ENCODE results near the gene ODR4. TPM values are rescaled to one million over a fixed set of nuclear protein-coding genes. Genes with fewer than 3 reads are reported as not detected.
A peak's percentile ranks its signal among the peaks of the same experiment; 100 is the strongest.

Gene ODR4
- total RNA-seq, 2 experiments from 2014 or later, result 21.3 to 24.5 TPM

DNA sequence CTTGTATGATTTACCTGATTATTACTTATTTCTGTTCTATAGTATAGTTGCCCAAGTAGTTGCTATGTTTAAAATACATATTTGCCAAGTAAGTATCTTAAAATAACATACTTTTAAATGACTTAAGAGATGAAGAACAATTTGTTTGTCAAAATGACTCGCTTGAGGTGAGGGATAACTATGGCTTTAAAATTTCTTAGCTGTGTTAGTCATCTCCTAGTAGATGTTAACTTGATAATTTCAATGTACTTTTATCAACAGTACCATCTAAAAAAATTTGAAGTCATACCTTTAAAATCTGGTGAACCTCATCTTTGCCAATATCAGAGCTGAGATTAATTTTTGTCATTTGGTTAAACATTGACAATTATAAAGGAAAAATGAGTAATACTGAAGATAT lies 37.7 kb downstream of the ODR4 start:
- ATAC-seq (ENCODE audit: poor library complexity) (no peak), DNase-seq (no peak)
- Mint-ChIP-seq H3K27me3 (no peaks in the 10 kb centered on the region), H3K4me3 (no peak overlapping the region), H3K9me3 (no peaks in the 10 kb centered on the region), H3K4me1 (ENCODE audit: low read depth) (no peaks in the 10 kb centered on the region), H3K36me3 (ENCODE audit: low read depth) (peaks cover 42% of the 10 kb centered on the region), H3K27ac (no peak overlapping the region)
- no peaks in the 10 kb centered on the region for H3K4me1 ChIP-seq (ENCODE audit: insufficient read depth, low read length)
- ChIA-PET POLR2A (no interaction called here), CTCF (no interaction called here)
- no peaks in the 10 kb centered on the region for H3K27me3 ChIP-seq (ENCODE audit: control insufficient read depth in 1 of 2, insufficient read depth in 2 of 2, low read length in 2 of 2)
- no peak overlapping the region for H3K27ac ChIP-seq (ENCODE audit: low read depth in 1 of 2, low read length in 2 of 2)
- H3K36me3 ChIP-seq (ENCODE audit: insufficient read depth, low read length), result peaks cover 24% of the 10 kb centered on the region
- intact Hi-C loops (cut with DNase I, micrococcal nuclease), result no loop called here
- TF ChIP-seq, protein P1, sequence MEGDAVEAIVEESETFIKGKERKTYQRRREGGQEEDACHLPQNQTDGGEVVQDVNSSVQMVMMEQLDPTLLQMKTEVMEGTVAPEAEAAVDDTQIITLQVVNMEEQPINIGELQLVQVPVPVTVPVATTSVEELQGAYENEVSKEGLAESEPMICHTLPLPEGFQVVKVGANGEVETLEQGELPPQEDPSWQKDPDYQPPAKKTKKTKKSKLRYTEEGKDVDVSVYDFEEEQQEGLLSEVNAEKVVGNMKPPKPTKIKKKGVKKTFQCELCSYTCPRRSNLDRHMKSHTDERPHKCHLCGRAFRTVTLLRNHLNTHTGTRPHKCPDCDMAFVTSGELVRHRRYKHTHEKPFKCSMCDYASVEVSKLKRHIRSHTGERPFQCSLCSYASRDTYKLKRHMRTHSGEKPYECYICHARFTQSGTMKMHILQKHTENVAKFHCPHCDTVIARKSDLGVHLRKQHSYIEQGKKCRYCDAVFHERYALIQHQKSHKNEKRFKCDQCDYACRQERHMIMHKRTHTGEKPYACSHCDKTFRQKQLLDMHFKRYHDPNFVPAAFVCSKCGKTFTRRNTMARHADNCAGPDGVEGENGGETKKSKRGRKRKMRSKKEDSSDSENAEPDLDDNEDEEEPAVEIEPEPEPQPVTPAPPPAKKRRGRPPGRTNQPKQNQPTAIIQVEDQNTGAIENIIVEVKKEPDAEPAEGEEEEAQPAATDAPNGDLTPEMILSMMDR (IDR thresholded peaks at IDR 0.05), result no peak
- no peaks in the 10 kb centered on the region for H3K9me3 ChIP-seq (ENCODE audit: control insufficient read depth in 1 of 2, insufficient read depth in 1 of 2, low read length in 2 of 2)
- H3K4me3 ChIP-seq (ENCODE audit: low read length), result no peak overlapping the region

DNA sequence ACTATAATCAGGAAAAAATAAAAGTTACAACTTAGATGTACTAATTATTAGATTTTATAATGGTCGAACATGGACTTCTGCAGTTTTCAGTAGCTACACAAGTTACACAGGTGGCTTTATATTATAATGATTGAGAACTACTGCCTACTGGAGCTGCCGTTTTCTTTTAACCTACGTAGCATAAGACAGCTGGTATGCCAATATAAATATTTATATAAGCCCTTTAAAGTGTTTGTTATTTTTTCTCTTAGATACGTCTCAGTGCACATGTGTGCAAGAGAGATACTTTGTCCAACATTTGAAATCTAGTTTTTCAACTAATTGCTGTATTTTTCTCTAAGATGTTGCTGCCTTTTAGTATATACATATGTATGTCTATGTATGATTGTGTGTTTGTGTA lies 42.9 kb downstream of the ODR4 start:
- Mint-ChIP-seq H3K27ac (no peak overlapping the region), H3K4me3 (no peak overlapping the region), H3K36me3 (ENCODE audit: low read depth) (peaks cover 35% of the 10 kb centered on the region), H3K27me3 (no peaks in the 10 kb centered on the region), H3K9me3 (no peaks in the 10 kb centered on the region), H3K4me1 (ENCODE audit: low read depth) (peaks cover 6% of the 10 kb centered on the region)
- Histone ChIP-seq H3K27me3 (ENCODE audit: control insufficient read depth in 1 of 2, insufficient read depth in 2 of 2, low read length in 2 of 2) (no peaks in the 10 kb centered on the region), H3K36me3 (ENCODE audit: insufficient read depth, low read length) (peaks cover 20% of the 10 kb centered on the region), H3K27ac (ENCODE audit: low read depth in 1 of 2, low read length in 2 of 2) (no peak overlapping the region), H3K4me1 (ENCODE audit: insufficient read depth, low read length) (no peaks in the 10 kb centered on the region), H3K9me3 (ENCODE audit: control insufficient read depth in 1 of 2, insufficient read depth in 1 of 2, low read length in 2 of 2) (no peaks in the 10 kb centered on the region), H3K4me3 (ENCODE audit: low read length) (no peak overlapping the region)
- CTCF ChIA-PET, result interaction anchor here (1.5 kb wide), 1 partner anchor 15 kb away, joined by 5 read pairs; no protein-coding TSS in a partner anchor
- POLR2A ChIA-PET, result no interaction called here
- DNase-seq (no peak), ATAC-seq (ENCODE audit: poor library complexity) (no peak)
- intact Hi-C loops (cut with DNase I, micrococcal nuclease), result no loop called here
- TF ChIP-seq, protein P1 (IDR thresholded peaks at IDR 0.05), result no peak

DNA sequence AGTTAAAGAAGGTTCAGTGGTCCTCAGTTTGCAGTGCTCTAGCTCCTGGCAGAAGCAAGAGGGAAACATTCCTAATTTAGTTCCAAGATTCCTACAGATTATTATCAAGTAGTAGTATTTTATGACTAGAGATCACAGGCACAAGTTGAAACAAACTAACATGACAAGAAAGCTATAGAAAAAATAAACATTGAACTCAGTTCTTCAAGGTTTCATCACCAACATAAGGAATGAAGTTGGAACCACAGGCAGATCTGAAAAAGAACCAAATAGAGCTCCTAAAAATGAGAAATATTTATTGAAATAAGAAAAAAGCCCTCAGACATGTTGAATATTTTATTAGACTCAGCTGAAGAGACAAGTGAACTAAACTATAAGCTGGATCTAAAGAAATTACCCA lies 44.7 kb downstream of the ODR4 start:
- intact Hi-C loops (cut with DNase I, micrococcal nuclease), result no loop called here
- no peaks in the 10 kb centered on the region for H3K27me3 Mint-ChIP-seq
- no peak overlapping the region for H3K4me3 Mint-ChIP-seq
- H3K27me3 ChIP-seq (ENCODE audit: control insufficient read depth in 1 of 2, insufficient read depth in 2 of 2, low read length in 2 of 2), result no peaks in the 10 kb centered on the region
- H3K27ac Mint-ChIP-seq, result peak overlapping the region; percentile 50
- H3K9me3 ChIP-seq (ENCODE audit: control insufficient read depth in 1 of 2, insufficient read depth in 1 of 2, low read length in 2 of 2), result no peaks in the 10 kb centered on the region
- H3K4me1 Mint-ChIP-seq (ENCODE audit: low read depth), result peaks cover 6% of the 10 kb centered on the region
- TF ChIP-seq, protein P1 (IDR thresholded peaks at IDR 0.05), result no peak
- H3K9me3 Mint-ChIP-seq, result no peaks in the 10 kb centered on the region
- H3K4me1 ChIP-seq (ENCODE audit: insufficient read depth, low read length), result no peaks in the 10 kb centered on the region
- no peak overlapping the region for H3K4me3 ChIP-seq (ENCODE audit: low read length)
- peaks cover 19% of the 10 kb centered on the region for H3K36me3 ChIP-seq (ENCODE audit: insufficient read depth, low read length)
- CTCF ChIA-PET, result no interaction called here
- no peak for ATAC-seq (ENCODE audit: poor library complexity)
- peaks cover 36% of the 10 kb centered on the region for H3K36me3 Mint-ChIP-seq (ENCODE audit: low read depth)
- POLR2A ChIA-PET, result interaction anchor here (0.7 kb wide), 1 partner anchor 10 kb away, joined by 5 read pairs; no protein-coding TSS in a partner anchor
- no peak for DNase-seq
- no peak overlapping the region for H3K27ac ChIP-seq (ENCODE audit: low read depth in 1 of 2, low read length in 2 of 2)

All from CD4-positive, alpha-beta T cell (primary cell).